ENCODE data around the gene ATXN1.

The ATXN1 gene

GRCh38 chr6:16553531-16553930 is 207.7 kb downstream of the ATXN1 start:
- no peaks in the 10 kb centered on the region for H3K4me1 ChIP-seq (ENCODE audit: insufficient read depth, poor library complexity, severe bottlenecking)
- TF ChIP-seq CTCF (IDR thresholded peaks at IDR 0.05; ENCODE audit: poor library complexity, severe bottlenecking), result no peak
- H3K27ac ChIP-seq (ENCODE audit: poor library complexity, severe bottlenecking), result no peak overlapping the region
- no peaks in the 10 kb centered on the region for H3K9me3 ChIP-seq (ENCODE audit: severe bottlenecking)
- H3K27me3 ChIP-seq (ENCODE audit: insufficient read depth, poor library complexity, severe bottlenecking), result no peaks in the 10 kb centered on the region
- ATAC-seq (ENCODE audit: low read depth) (no peak), DNase-seq (ENCODE audit: low spot score) (no peak)
- no peaks in the 10 kb centered on the region for H3K36me3 ChIP-seq (ENCODE audit: low read depth)
- no peak overlapping the region for H3K4me3 ChIP-seq (ENCODE audit: severe bottlenecking)

GRCh38 chr6:16551466-16551865 is 209.8 kb downstream of the ATXN1 start:
- no peaks in the 10 kb centered on the region for H3K9me3 ChIP-seq (ENCODE audit: severe bottlenecking)
- no peak overlapping the region for H3K4me3 ChIP-seq (ENCODE audit: severe bottlenecking)
- H3K4me1 ChIP-seq (ENCODE audit: insufficient read depth, poor library complexity, severe bottlenecking), result no peaks in the 10 kb centered on the region
- no peak overlapping the region for H3K27ac ChIP-seq (ENCODE audit: poor library complexity, severe bottlenecking)
- H3K27me3 ChIP-seq (ENCODE audit: insufficient read depth, poor library complexity, severe bottlenecking), result no peaks in the 10 kb centered on the region
- TF ChIP-seq CTCF (IDR thresholded peaks at IDR 0.05; ENCODE audit: poor library complexity, severe bottlenecking), result no peak
- H3K36me3 ChIP-seq (ENCODE audit: low read depth), result no peaks in the 10 kb centered on the region
- ATAC-seq (ENCODE audit: low read depth) (no peak), DNase-seq (ENCODE audit: low spot score) (no peak)

- TF ChIP-seq CTCF (IDR thresholded peaks at IDR 0.05; ENCODE audit: poor library complexity, severe bottlenecking), result no peak
- H3K4me3 ChIP-seq (ENCODE audit: severe bottlenecking), result no peak overlapping the region
- H3K27ac ChIP-seq (ENCODE audit: poor library complexity, severe bottlenecking), result no peak overlapping the region
- no peaks in the 10 kb centered on the region for H3K36me3 ChIP-seq (ENCODE audit: low read depth)
- no peak for ATAC-seq (ENCODE audit: low read depth)
- H3K9me3 ChIP-seq (ENCODE audit: severe bottlenecking), result no peaks in the 10 kb centered on the region
- no peak for DNase-seq (ENCODE audit: low spot score)
- no peaks in the 10 kb centered on the region for H3K4me1 ChIP-seq (ENCODE audit: insufficient read depth, poor library complexity, severe bottlenecking)
- H3K27me3 ChIP-seq (ENCODE audit: insufficient read depth, poor library complexity, severe bottlenecking), result no peaks in the 10 kb centered on the region
Observed at GRCh38 chr6:16548121-16548520, 213.1 kb downstream of the ATXN1 start.

- H3K4me3 ChIP-seq (ENCODE audit: severe bottlenecking), result no peak overlapping the region
- H3K27me3 ChIP-seq (ENCODE audit: insufficient read depth, poor library complexity, severe bottlenecking), result no peaks in the 10 kb centered on the region
- ATAC-seq (ENCODE audit: low read depth), result no peak
- H3K27ac ChIP-seq (ENCODE audit: poor library complexity, severe bottlenecking), result no peak overlapping the region
- no peaks in the 10 kb centered on the region for H3K4me1 ChIP-seq (ENCODE audit: insufficient read depth, poor library complexity, severe bottlenecking)
- DNase-seq (ENCODE audit: low spot score), result no peak
- no peak for TF ChIP-seq CTCF (IDR thresholded peaks at IDR 0.05; ENCODE audit: poor library complexity, severe bottlenecking)
- H3K36me3 ChIP-seq (ENCODE audit: low read depth), result no peaks in the 10 kb centered on the region
- H3K9me3 ChIP-seq (ENCODE audit: severe bottlenecking), result no peaks in the 10 kb centered on the region
Observed at GRCh38 chr6:16547587-16547986, 213.7 kb downstream of the ATXN1 start.

GRCh38 chr6:16546861-16547260 is 214.4 kb downstream of the ATXN1 start:
- no peaks in the 10 kb centered on the region for H3K4me1 ChIP-seq (ENCODE audit: insufficient read depth, poor library complexity, severe bottlenecking)
- DNase-seq (ENCODE audit: low spot score) (no peak), ATAC-seq (ENCODE audit: low read depth) (no peak)
- no peak overlapping the region for H3K4me3 ChIP-seq (ENCODE audit: severe bottlenecking)
- no peak for TF ChIP-seq CTCF (IDR thresholded peaks at IDR 0.05; ENCODE audit: poor library complexity, severe bottlenecking)
- H3K9me3 ChIP-seq (ENCODE audit: severe bottlenecking), result no peaks in the 10 kb centered on the region
- no peaks in the 10 kb centered on the region for H3K27me3 ChIP-seq (ENCODE audit: insufficient read depth, poor library complexity, severe bottlenecking)
- H3K36me3 ChIP-seq (ENCODE audit: low read depth), result no peaks in the 10 kb centered on the region
- H3K27ac ChIP-seq (ENCODE audit: poor library complexity, severe bottlenecking), result no peak overlapping the region

Measured in RWPE2 (cell line).